Endothelial cell of umbilical vein (primary cell): ENCODE results near the gene MTMR3.

Experiments
- CTCF ChIP-seq, 2 donors: IDR thresholded peaks; 1 replicate in 1 of 2; 2 replicates in 1 of 2; pipeline ENCODE4 v1.5.1; 2011; ENCODE audit warnings: low read length in 2 of 2, mild to moderate bottlenecking in 2 of 2, moderate library complexity in 2 of 2, control low read depth in 1 of 2, inconsistent platforms in 1 of 2, low read depth in 1 of 2; ENCODE audit not compliant: insufficient read depth in 1 of 2; ENCODE audit errors: extremely low read depth in 1 of 2
- EZH2 ChIP-seq: IDR thresholded peaks from 2 replicates; pipeline ENCODE4 v1.6.1; 2012; ENCODE audit warnings: borderline replicate concordance, low read depth, mild to moderate bottlenecking, moderate library complexity, low read length, inconsistent platforms; ENCODE audit not compliant: severe bottlenecking
- JUN ChIP-seq: IDR thresholded peaks from 2 replicates; pipeline ENCODE4 v1.6.1; 2011; ENCODE audit warnings: borderline replicate concordance, low read depth; ENCODE audit not compliant: insufficient read length, insufficient read depth
- POLR2A ChIP-seq: IDR thresholded peaks from 2 replicates; pipeline ENCODE4 v1.6.1; 2012; ENCODE audit warnings: low read depth, mild to moderate bottlenecking, control low read depth, low read length

GRCh38 chr22:29932136-29932535 lies 49.2 kb downstream of the MTMR3 start:
- no peak for TF ChIP-seq CTCF (IDR thresholded peaks at IDR 0.05; ENCODE audit: extremely low read depth in 1 of 2, insufficient read depth in 1 of 2, low read depth in 1 of 2, low read length in 2 of 2)
- no peak for TF ChIP-seq EZH2
- no peak for TF ChIP-seq JUN
- TF ChIP-seq POLR2A = no peak
